Endothelial cell of umbilical vein (primary cell): ENCODE results near the gene CEP83.

ENCODE experiments used
- FOS ChIP-seq: IDR thresholded peaks from 2 replicates; pipeline ENCODE4 v1.6.1; 2011; ENCODE audit warnings: mild to moderate bottlenecking, low read length, moderate library complexity, borderline replicate concordance; ENCODE audit not compliant: insufficient read depth
- MYC ChIP-seq: IDR thresholded peaks from one replicate; pipeline ENCODE4 v1.6.1; 2011; ENCODE audit warnings: mild to moderate bottlenecking, low read depth, low read length
- POLR2A ChIP-seq: IDR thresholded peaks from 2 replicates; pipeline ENCODE4 v1.6.1; 2012; ENCODE audit warnings: low read depth, mild to moderate bottlenecking, control low read depth, low read length
- TF ChIP-seq, protein P1 (sequence below), 2 donors: IDR thresholded peaks; 1 replicate in 1 of 2; 2 replicates in 1 of 2; pipeline ENCODE4 v1.5.1; 2011; ENCODE audit warnings: low read length in 2 of 2, mild to moderate bottlenecking in 2 of 2, moderate library complexity in 2 of 2, control low read depth in 1 of 2, inconsistent platforms in 1 of 2, low read depth in 1 of 2; ENCODE audit not compliant: insufficient read depth in 1 of 2; ENCODE audit errors: extremely low read depth in 1 of 2

DNA sequence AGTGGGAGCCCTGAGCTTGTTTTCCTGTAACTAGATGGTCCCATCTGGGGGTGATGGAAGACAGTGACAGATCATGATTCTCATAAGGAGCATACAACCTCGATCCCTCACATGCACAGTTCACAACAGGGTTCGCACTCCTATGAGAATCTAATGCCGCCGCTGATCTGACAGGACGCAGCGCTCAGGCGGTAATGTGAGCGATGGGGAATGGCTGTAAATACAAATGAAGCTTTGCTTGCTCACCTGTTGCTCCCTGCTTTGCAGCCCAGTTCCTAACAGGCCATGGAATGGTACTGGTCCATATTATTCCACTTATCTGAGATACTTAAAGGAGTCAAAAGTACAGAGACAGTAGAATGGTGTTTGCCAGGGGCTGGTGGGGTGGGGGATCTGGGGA, 9.9 kb upstream of the CEP83 start:
- TF ChIP-seq POLR2A (no peak), FOS (no peak), MYC (no peak)
- TF ChIP-seq, protein P1, sequence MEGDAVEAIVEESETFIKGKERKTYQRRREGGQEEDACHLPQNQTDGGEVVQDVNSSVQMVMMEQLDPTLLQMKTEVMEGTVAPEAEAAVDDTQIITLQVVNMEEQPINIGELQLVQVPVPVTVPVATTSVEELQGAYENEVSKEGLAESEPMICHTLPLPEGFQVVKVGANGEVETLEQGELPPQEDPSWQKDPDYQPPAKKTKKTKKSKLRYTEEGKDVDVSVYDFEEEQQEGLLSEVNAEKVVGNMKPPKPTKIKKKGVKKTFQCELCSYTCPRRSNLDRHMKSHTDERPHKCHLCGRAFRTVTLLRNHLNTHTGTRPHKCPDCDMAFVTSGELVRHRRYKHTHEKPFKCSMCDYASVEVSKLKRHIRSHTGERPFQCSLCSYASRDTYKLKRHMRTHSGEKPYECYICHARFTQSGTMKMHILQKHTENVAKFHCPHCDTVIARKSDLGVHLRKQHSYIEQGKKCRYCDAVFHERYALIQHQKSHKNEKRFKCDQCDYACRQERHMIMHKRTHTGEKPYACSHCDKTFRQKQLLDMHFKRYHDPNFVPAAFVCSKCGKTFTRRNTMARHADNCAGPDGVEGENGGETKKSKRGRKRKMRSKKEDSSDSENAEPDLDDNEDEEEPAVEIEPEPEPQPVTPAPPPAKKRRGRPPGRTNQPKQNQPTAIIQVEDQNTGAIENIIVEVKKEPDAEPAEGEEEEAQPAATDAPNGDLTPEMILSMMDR (IDR thresholded peaks at IDR 0.05; ENCODE audit: extremely low read depth in 1 of 2, insufficient read depth in 1 of 2, low read depth in 1 of 2, low read length in 2 of 2), result no peak
